ENCODE data around the gene ADRA2A. TPM values are rescaled to one million over a fixed set of nuclear protein-coding genes. Genes with fewer than 3 reads are reported as not detected.

The ADRA2A gene
- total and polyA plus RNA-seq, 12 donors, result 0.32 to 9.6 (median 2.9) TPM

- Histone ChIP-seq H3K4me3 (no peak overlapping the region), H3K27me3 (peaks cover 27% of the 10 kb centered on the region), H3K4me1 (replicated peaks in 1 of 2) (peaks cover 5 to 23% of the 10 kb centered on the region in 2 donors), H3K27ac (no peak overlapping the region), H3K36me3 (replicated peaks in 1 of 2) (no peaks in the 10 kb centered on the region), H3K9me3 (replicated peaks in 1 of 3) (no peaks in the 10 kb centered on the region)
- TF ChIP-seq POLR2A (IDR thresholded peaks at IDR 0.05), result no peak
- no peak for TF ChIP-seq CTCF (IDR thresholded peaks at IDR 0.05)
- 57 to 60% (median 58%) methylated on average over 5 of the region's 5 CpGs for WGBS, 4 donors
- DNase-seq, result no peak
- intact Hi-C loops (cut with DNase I), result loop anchor here (10.0 kb wide), 2 partner anchors 285 to 515 kb away; no protein-coding TSS in a partner anchor
These were observed 3.0 kb downstream of the ADRA2A start for GRCh38 chr10:111079781-111080180.

GRCh38 chr10:111080224-111080623 is 3.4 kb downstream of the ADRA2A start:
- Histone ChIP-seq H3K27me3 (peaks cover 25% of the 10 kb centered on the region), H3K9me3 (replicated peaks in 1 of 3) (no peaks in the 10 kb centered on the region), H3K36me3 (replicated peaks in 1 of 2) (no peaks in the 10 kb centered on the region), H3K4me3 (no peak overlapping the region), H3K27ac (no peak overlapping the region), H3K4me1 (replicated peaks in 1 of 2) (peaks cover 5 to 23% of the 10 kb centered on the region in 2 donors)
- intact Hi-C loops (cut with DNase I), result no loop called here
- TF ChIP-seq CTCF (IDR thresholded peaks at IDR 0.05) (no peak), POLR2A (IDR thresholded peaks at IDR 0.05) (no peak)
- 56 to 74% (median 62%) methylated on average over 2 of the region's 2 CpGs for WGBS, 4 donors
- DNase-seq, result no peak

- H3K36me3 ChIP-seq (replicated peaks in 1 of 2), result no peaks in the 10 kb centered on the region
- no peaks in the 10 kb centered on the region for H3K9me3 ChIP-seq (replicated peaks in 1 of 3)
- intact Hi-C loops (cut with DNase I), result no loop called here
- H3K27ac ChIP-seq, result no peak overlapping the region
- peaks cover 20% of the 10 kb centered on the region for H3K27me3 ChIP-seq
- whole genome bisulfite sequencing, 4 donors, result 83 to 94% (median 93%) methylated on average over 2 to 6 of the region's 6 CpGs
- DNase-seq, result no peak
- H3K4me3 ChIP-seq, result no peak overlapping the region
- H3K4me1 ChIP-seq (replicated peaks in 1 of 2), result peaks cover 5 to 17% of the 10 kb centered on the region in 2 donors
- TF ChIP-seq CTCF (IDR thresholded peaks at IDR 0.05) (no peak), POLR2A (IDR thresholded peaks at IDR 0.05) (no peak)
These were observed 4.8 kb downstream of the ADRA2A start for GRCh38 chr10:111081595-111081994.

- Histone ChIP-seq H3K9me3 (replicated peaks in 1 of 3) (no peaks in the 10 kb centered on the region), H3K4me3 (no peak overlapping the region), H3K4me1 (replicated peaks in 1 of 2) (peaks cover 1 to 10% of the 10 kb centered on the region in 2 donors), H3K27me3 (peaks cover 14% of the 10 kb centered on the region), H3K27ac (no peak overlapping the region), H3K36me3 (replicated peaks in 1 of 2) (no peaks in the 10 kb centered on the region)
- WGBS, 4 donors, result 62 to 68% (median 68%) methylated on average over 9 to 12 of the region's 12 CpGs
- intact Hi-C loops (cut with DNase I), result no loop called here
- no peak for DNase-seq
- TF ChIP-seq POLR2A (IDR thresholded peaks at IDR 0.05) (no peak), CTCF (IDR thresholded peaks at IDR 0.05) (no peak)
These were observed 5.5 kb downstream of the ADRA2A start for GRCh38 chr10:111082102-111082975.
